Colonic mucosa (tissue), 4 donors: Measurements from ENCODE around the gene GDPD3. TPM values are rescaled to one million over a fixed set of nuclear protein-coding genes. Genes with fewer than 3 reads are reported as not detected.
"Not testable (repeated sequence)": the region's sequence is repeated elsewhere in the genome, so short reads cannot be mapped to it uniquely, and the experiment has no call there.

Experiments used
- DNase-seq: peaks from one replicate; pipeline ENCODE4 v3.0.0-alpha.2; 2020
- H3K27ac ChIP-seq: fragments of 200-600 bp; one replicate; pipeline ENCODE4 v1.8.0; 2021
- H3K27me3 ChIP-seq: fragments of 200-600 bp; one replicate; pipeline ENCODE4 v1.8.0; 2021
- H3K36me3 ChIP-seq: fragments of 200-600 bp; one replicate; pipeline ENCODE4 v1.8.0; 2021
- H3K4me1 ChIP-seq: fragments of 200-600 bp; one replicate; pipeline ENCODE4 v1.8.0; 2021; ENCODE audit warnings: mild to moderate bottlenecking
- H3K4me3 ChIP-seq: fragments of 200-600 bp; one replicate; pipeline ENCODE4 v1.8.0; 2021
- H3K9ac ChIP-seq, 2 donors: one replicate each; pipeline ENCODE4 v1.7.0; 2013; ENCODE audit warnings: control low read depth in 2 of 2, low read depth in 2 of 2, low read length in 2 of 2
- H3K9me3 ChIP-seq: fragments of 200-600 bp; one replicate; pipeline ENCODE4 v1.8.0; 2021
- CTCF ChIP-seq: fragments of 200-600 bp; IDR thresholded peaks from one replicate; pipeline ENCODE4 v1.8.0; 2022; ENCODE audit warnings: antibody characterized with exemption, mild to moderate bottlenecking
- intact Hi-C: fragments of 100-400 bp; cut with DNase I; formaldehyde crosslinking; loops from one replicate; pipeline ENCODE4 v1.14.1; 2022
- total RNA-seq, 2 donors: library from RNA; stranded (reverse); fragmentation: NEBNext Ultra II Directional in 1 of 2; extraction: Animal tissue kit (Norgen Biotek cat#: 25700) in 1 of 2; gene quantifications; one replicate each; pipeline ENCODE4 v1.2.1, GENCODE V29; 2021
- donor health status: healthy.
- donor health status: DM: no; HTN: no; CAD: no.
- donor health status: DM: no; HTN: no; CAD: no.

GDPD3 gene
- total RNA-seq, 2 donors from 2014 or later: 40.4 to 95.2 TPM

GRCh38 chr16:30136971-30137605 is 23.8 kb upstream of the GDPD3 start:
- no peaks in the 10 kb centered on the region for H3K36me3 ChIP-seq
- no peak for TF ChIP-seq CTCF
- DNase-seq: no peak
- H3K27ac ChIP-seq: no peak overlapping the region
- no peaks in the 10 kb centered on the region for H3K27me3 ChIP-seq
- intact Hi-C loops: no loop called here
- H3K9me3 ChIP-seq: no peaks in the 10 kb centered on the region
- no peak overlapping the region for H3K4me3 ChIP-seq
- H3K4me1 ChIP-seq: peaks cover 11% of the 10 kb centered on the region
- H3K9ac ChIP-seq: peak overlapping the region in 1 of 2 donors; percentile 19

- H3K27me3 ChIP-seq: no peaks in the 10 kb centered on the region
- intact Hi-C loops: no loop called here
- DNase-seq: no peak
- no peaks in the 10 kb centered on the region for H3K36me3 ChIP-seq
- H3K27ac ChIP-seq: no peak overlapping the region
- no peak for TF ChIP-seq CTCF
- H3K4me1 ChIP-seq: no peaks in the 10 kb centered on the region
- no peak overlapping the region for H3K4me3 ChIP-seq
- H3K9me3 ChIP-seq: no peaks in the 10 kb centered on the region
- H3K9ac ChIP-seq: no peak overlapping the region
Measured at GRCh38 chr16:30132591-30132990, 19.3 kb upstream of the GDPD3 start.

DNA sequence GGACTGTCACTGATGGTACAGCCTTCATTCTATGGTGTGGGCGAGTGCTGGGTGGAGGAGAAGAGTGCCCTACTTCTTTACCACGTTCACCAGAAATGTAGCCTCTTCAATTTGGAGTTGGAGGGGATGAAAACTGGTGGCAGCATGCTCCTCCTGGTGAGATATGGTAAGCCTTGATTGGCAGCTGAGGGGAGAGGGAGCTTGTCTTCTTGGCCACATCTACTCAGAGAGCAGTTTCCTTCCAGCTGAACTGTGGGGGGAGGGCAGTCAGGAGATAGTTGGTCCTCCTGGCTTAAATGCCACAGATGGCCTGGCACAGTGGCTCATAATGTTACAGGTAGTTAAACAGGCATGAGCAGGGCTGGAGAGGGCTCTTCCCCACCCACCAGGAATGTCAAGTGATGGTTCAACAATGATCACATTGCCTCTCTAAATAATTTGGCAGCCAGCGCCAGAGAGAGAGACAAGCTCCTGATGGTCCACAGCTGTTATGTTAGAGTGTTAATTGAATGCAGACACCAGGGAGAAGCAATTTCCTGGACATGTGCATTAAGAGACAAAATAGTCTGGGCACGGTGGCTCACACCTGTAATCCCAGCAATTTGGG is 18.6 kb upstream of the GDPD3 start:
- intact Hi-C loops: no loop called here
- no peaks in the 10 kb centered on the region for H3K36me3 ChIP-seq
- no peaks in the 10 kb centered on the region for H3K4me1 ChIP-seq
- H3K4me3 ChIP-seq: no peak overlapping the region
- no peak overlapping the region for H3K9ac ChIP-seq
- H3K27ac ChIP-seq: no peak overlapping the region
- H3K9me3 ChIP-seq: no peaks in the 10 kb centered on the region
- no peak for TF ChIP-seq CTCF
- DNase-seq: no peak
- no peaks in the 10 kb centered on the region for H3K27me3 ChIP-seq

- H3K36me3 ChIP-seq: no peaks in the 10 kb centered on the region
- no peaks in the 10 kb centered on the region for H3K27me3 ChIP-seq
- DNase-seq: no peak
- no peaks in the 10 kb centered on the region for H3K9me3 ChIP-seq
- peaks cover 3% of the 10 kb centered on the region for H3K4me1 ChIP-seq
- no peak overlapping the region for H3K27ac ChIP-seq
- intact Hi-C loops: no loop called here
- no peak for TF ChIP-seq CTCF
- no peak overlapping the region for H3K4me3 ChIP-seq
- H3K9ac ChIP-seq: no peak overlapping the region
Measured at GRCh38 chr16:30127993-30128392, 14.7 kb upstream of the GDPD3 start.

DNA sequence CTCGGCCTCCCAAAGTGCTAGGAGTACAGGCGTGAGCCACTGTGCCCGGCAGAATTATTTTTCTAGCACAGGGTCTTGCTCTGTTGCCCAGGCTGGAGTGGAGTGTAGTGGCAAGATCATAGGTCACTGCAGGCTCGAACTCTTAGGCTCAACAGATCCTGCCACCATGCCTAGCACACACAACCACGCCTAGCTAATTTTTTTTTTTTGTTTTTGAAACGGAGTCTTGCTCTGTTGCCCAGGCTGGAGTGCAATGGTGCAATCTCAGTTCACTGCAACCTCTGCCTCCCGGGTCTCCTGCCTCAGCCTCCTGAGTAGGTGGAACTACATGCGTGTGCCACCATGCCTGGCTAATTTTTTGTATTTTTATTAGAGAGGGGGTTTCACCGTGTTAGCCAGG is 12.4 kb upstream of the GDPD3 start:
- H3K4me3 ChIP-seq, DNase-seq, H3K9me3 ChIP-seq, H3K27ac ChIP-seq, H3K27me3 ChIP-seq, H3K9ac ChIP-seq, intact Hi-C loops, H3K36me3 ChIP-seq: not testable (repeated sequence)
- H3K4me1 ChIP-seq: peaks cover 12% of the 10 kb centered on the region

GRCh38 chr16:30124985-30125379 is 11.6 kb upstream of the GDPD3 start:
- peak overlapping the region; percentile 15 for H3K27ac ChIP-seq
- DNase-seq: no peak

More at GRCh38 chr16:30124985-30125379, 11.6 kb upstream of the GDPD3 start:
- Histone ChIP-seq H3K9ac (no peak overlapping the region), H3K27me3 (no peaks in the 10 kb centered on the region), H3K36me3 (no peaks in the 10 kb centered on the region), H3K4me3 (no peak overlapping the region), H3K4me1 (peaks cover 12% of the 10 kb centered on the region), H3K9me3 (no peaks in the 10 kb centered on the region)
- intact Hi-C loops: no loop called here
- no peak for TF ChIP-seq CTCF
